ENCODE results near the gene ZSWIM2.
"Not testable (repeated sequence)": the region's sequence is repeated elsewhere in the genome, so short reads cannot be mapped to it uniquely, and the experiment has no call there.

The ZSWIM2 gene, protein sequence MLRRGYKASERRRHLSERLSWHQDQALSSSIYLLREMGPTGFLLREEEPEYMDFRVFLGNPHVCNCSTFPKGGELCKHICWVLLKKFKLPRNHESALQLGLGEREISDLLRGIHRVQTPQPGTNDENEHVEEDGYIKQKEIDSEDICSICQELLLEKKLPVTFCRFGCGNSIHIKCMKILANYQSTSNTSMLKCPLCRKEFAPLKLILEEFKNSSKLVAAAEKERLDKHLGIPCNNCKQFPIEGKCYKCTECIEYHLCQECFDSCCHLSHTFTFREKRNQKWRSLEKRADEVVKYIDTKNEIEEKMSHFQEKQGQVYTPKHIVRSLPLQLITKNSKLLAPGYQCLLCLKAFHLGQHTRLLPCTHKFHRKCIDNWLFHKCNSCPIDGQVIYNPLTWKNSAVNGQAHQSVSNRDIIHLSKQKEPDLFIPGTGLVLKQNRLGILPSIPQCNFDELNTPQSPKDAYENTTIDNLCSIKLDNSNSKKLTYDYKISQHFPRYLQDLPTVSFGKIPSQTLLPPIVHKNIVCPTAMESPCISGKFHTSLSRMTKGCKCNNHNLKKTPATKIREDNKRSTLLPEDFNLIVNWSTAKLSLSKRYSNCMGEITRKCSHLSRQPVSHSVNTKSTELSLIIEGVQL

DNA sequence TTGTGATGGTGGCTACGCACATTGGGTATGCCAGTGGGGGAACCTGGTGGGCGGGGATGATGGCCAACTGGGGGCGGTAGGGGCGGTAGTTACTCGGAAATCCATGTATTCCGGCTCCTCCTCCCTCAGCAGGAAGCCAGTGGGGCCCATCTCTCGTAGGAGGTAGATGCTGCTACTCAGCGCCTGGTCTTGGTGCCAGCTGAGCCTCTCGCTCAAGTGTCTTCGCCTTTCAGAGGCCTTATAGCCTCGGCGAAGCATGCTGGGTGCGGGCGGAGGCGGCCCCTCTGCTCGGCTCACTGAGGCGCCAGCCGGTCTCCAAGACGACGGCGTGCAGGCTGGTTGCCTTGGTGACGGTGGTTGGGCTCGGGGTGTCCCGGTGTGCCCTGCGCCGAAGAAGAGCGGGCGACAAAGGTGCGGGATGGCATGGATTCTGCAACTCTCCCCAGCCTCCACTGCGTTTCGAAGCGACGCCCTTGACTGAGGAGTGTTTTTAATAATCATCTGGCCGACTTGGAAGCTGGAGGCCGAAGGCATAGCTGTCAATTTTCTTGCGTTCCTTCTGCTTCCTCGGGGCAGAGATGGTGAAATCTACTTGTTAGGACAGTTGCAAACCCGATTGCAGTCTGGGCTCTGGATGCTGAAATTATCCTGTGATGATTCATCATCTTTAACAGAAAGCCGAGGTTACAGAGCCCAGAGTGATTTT lies at the start of gene ZSWIM2:
Gene ZSWIM2 (minus strand): TSS at position 298 of the 706 bp plus-strand sequence. CDS start 40 bp downstream, at position 258.
- peak; percentile 94 for DNase-seq (ENCODE audit: low read depth)

GRCh38 chr2:186896220-186896619 lies 47.2 kb upstream of the ZSWIM2 start:
- DNase-seq (ENCODE audit: low read depth): not testable (repeated sequence)

DNA sequence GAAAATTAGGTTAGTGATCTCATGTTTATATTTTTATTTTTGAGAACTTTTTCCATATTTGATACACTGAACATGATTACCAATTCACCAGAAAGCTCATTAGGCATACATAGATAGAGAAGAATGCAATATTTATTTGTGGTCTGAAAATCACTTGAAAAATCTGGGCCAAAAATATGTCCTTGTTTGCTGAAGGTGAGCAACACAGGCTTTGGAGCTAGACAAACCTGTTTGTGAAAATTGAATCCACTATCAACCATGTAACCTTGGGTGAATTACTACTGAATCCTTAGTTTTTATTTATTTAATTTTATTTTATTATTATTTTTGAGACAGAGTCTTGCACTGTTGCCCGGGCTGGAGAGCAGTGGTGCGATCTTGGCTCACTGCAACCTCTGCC lies 46.5 kb upstream of the ZSWIM2 start:
- no peak for DNase-seq (ENCODE audit: low read depth)

- no peak for DNase-seq (ENCODE audit: low read depth)
These were observed 45.5 kb upstream of the ZSWIM2 start for GRCh38 chr2:186894478-186894877.

- DNase-seq (ENCODE audit: low read depth): no peak
These were observed 43.9 kb upstream of the ZSWIM2 start for GRCh38 chr2:186892821-186893220.

- DNase-seq (ENCODE audit: low read depth): peak; percentile 35
These were observed 42.2 kb upstream of the ZSWIM2 start for GRCh38 chr2:186891185-186891621.

DNA sequence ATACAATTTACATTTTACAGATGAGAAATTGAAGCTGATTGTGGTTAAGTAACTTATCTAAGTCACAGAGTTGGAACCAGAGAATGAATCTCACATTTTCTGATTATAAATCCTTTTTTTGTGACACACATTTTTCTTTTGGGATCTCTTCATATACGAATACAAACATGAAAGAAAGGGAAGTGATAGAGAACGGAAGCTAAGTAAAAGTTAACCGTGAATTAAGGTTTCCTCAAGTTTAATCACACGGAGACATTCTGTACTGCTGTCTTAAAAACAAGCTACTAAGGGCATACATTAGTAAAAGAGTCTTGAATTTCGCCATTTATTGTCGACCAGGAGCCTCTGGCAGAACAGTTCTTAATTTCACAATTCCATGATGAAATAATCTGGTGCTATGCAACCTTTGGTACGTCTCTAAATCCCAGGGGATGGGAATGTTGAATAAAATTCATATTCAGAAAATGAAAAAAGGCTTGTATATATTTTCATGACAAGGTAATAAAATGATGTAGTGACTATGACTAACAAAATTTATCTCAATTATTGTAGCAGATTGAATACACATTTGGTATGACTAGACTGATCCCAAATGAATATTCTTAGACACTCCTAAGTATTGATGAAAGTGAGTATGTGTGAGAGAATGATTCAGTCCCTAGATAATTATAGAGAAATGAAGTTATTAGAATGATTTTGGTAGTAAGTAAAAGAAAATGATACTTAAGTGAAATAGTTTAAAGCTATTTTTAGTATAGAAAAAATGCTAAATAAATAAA lies 40.3 kb upstream of the ZSWIM2 start:
- DNase-seq (ENCODE audit: low read depth): no peak

DNA sequence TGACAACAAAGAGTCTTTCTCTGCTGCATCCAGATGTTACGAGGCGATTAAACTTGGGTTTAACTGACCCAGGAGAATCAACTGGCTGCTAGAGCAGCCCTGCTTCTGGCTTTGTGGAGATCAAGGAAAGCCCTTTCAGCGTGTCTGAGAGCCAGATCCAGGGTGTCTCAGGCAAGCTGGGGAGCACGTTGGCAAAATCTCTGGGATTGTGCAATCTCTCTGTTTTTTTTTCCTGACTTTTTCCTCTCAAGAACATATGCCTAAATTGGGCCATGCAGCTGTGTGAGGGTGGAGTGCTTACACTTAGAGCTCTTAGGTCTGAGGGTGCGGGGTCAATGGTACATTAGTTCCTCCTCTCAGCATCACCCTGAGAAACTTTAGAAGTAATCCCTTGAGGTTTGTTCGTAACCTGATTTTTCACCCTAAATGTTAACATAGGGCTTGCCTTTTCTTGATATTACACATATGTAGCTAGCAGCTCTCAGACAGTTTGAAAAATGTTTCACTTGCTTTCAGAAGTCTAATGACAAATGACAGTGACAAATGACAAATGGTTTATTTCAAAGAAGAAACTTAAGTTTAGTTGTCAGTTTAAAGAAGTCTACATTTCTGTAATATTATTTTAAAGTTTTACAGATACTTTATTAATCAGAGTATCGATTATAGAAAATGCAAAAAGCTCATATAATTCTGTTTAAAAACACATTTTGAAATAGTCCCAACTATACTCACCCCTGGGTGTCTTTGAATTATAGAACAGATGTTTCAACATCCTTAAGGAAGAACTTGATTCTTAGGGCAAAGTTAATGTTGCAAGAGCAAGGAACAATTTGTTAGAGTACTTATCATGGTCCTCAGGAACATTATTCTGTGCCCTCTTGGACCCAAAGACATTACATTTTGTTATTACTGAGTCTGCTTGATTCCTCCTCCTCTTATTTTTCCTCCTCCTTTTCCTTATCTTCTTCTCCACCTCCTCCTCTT lies 38.4 kb upstream of the ZSWIM2 start:
- peak; percentile 16 for DNase-seq (ENCODE audit: low read depth)

DNA sequence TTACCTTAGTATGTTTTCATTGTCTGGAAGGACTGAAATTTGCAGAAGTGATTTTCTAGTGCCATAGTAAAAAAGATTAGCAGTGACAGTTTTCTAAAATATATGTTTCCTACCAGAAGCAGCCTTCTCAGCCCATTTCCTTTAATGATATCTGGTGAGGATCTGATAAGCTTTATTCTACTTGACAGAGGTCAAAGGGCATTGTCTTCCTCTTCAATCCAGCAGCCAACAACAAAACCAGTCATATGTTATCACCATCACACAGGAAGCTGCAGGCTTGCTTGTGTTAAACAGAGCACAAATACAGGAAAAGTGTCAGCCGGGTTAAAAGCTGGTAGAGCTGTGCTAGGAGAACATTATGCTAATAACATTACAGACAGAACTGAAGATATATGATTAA lies 35.6 kb upstream of the ZSWIM2 start:
- no peak for DNase-seq (ENCODE audit: low read depth)

DNA sequence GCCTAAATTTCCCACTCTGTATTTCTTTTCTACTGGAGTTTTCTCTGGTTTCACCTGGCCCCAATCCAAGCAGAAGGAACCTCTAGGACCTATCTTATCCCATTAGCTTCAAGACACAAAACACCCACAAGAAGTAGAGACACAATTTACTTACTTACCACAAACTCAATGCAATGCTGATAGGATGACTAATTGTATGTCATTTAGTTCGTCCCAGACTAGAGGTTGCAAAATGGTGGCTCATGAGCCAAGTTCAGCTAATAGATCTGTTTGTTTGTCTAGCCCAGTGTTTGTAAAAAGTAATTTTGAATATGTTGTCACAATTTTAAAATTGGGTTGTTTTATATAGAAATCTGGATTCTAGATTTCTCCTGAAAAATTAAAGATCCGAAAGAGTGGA lies 34.7 kb upstream of the ZSWIM2 start:
- peak; percentile 11 for DNase-seq (ENCODE audit: low read depth)

- DNase-seq (ENCODE audit: low read depth): no peak
These were observed 33.6 kb upstream of the ZSWIM2 start for GRCh38 chr2:186882511-186883071.

DNA sequence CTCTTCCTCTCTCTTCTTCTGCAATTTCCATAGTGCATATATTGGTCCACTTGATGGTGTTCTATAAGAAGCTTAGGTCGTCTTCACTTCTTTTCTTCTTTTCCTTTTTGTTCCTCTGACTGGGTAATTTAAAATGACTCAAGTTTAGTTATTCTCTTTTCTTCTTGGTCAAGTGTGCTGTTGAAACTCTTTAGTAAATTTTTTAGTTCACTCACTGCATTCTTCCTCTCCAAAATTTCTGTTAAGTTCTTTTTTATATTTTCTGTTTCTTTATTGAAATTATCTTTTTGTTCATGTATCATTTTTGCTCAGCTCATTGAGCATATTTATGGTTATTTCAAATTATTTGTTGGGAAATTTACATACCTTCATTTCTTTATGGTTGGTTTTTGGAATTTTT lies 32.7 kb upstream of the ZSWIM2 start:
- no peak for DNase-seq (ENCODE audit: low read depth)

DNA sequence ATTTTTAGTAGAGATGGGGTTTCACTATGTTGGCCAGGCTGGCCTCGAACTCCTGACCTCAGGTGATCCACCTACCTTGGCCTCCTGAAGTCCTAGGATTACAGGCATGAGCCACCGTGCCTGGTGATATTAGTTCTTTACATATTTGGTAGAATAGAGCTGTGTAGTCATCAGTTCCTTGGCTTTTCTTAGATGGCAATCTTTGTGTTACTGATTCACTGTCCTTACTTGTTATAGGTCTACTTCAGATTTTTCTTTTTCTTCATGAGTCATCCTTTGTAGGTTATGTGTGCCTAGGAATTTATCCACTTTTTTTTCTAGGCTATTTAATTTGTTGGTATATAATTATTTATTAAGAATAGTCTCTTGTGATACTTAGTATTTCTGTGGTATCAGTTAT lies 30.3 kb upstream of the ZSWIM2 start:
- no peak for DNase-seq (ENCODE audit: low read depth)

- no peak for DNase-seq (ENCODE audit: low read depth)
These were observed 25.7 kb upstream of the ZSWIM2 start for GRCh38 chr2:186874713-186875112.

- DNase-seq (ENCODE audit: low read depth): no peak
These were observed 22.9 kb upstream of the ZSWIM2 start for GRCh38 chr2:186871881-186872280.

DNA sequence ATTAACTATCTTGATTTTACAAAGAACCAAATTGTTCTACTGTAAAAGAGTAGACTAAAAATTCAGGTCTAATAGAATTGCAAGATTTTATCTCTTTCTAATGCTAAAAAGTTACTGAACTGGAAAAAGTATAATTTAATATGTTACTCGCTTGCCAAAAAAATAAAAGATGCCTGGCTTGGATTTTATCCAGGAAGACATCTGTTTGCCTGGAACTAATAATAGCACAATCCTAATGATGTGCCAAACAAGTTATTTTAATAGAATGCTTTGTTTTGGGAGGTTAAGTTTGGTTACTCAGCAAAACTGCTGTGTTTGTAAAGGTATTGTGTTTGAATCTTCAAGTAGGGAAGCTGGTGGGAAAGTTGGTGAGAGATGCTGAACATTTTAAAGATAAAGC lies 19.4 kb upstream of the ZSWIM2 start:
- DNase-seq (ENCODE audit: low read depth): no peak

DNA sequence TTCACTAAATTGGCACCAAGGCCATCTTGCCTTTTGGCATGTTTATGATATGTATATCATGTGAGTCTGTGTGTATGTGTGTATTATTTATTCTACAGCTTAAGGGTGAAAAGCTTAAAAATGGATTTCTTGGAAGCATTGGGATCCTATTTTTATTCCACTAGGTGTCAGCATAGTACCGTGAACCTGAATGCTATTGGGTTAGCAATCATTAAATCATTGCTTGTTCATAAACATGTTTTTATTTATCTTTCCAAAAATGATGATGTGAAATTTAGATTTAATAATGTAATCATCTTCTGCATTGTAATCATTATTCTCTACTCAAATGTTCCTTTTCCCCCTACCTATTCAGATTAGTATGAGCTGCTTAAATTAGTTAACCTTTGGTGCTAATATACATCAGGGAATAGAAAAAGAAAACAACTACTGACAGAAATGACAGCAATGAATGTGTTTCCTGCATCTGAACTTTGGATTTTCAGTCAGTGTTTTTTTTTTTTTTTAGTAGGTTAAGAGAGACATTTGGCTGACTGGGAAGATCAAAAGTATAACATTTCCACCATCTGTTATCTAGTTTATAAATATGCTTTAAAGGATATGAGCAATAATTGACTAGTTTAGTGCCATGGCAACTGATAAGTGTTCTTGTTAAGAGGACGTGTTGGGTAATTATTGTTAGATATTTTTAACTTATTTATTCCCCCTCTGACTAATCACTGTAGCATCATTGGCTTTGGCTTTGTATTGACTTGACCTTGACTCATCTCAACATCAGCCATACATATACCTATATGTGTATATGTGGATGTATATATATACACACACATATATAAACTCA lies 14.1 kb upstream of the ZSWIM2 start:
- peak; percentile 42 for DNase-seq (ENCODE audit: low read depth)

DNA sequence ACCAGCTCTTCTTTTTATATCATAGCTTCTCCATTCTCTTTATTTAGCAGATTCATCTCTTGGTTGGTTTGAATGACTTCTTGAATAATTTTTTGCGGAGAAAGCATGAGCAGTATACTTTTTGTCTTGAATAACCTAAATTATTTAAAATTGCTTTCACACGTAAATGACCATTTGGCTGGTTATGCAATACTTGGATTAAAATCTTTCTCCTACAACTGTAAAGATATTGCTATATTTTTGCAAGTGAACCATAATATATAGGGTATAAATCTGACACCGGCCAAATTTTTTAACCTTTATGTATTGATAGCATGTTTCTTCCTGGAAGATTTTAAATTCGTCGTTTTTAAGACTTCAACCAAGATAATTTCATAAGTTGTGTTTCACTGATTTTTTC lies 6.2 kb upstream of the ZSWIM2 start:
- no peak for DNase-seq (ENCODE audit: low read depth)

- DNase-seq (ENCODE audit: low read depth): peak; percentile 28
These were observed 5.0 kb upstream of the ZSWIM2 start for GRCh38 chr2:186853951-186854350.

DNA sequence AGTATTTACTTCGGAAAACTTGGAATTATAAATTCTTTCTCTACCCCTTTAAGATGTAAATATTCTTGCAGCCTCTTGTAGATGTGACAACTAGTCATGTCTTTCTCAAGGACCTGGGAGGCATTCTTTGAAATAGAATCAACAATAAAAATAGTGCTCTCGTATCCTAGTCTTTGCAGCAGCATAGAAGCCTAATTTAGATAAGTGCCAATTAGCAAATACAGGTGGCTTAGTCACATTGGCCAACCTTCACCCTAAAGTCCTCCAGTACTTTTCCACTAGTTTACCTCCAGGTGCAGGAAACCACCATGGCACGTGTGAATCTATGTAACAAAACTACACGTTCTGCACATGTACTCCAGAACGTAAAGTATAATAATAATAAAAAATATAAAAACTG lies 3.5 kb upstream of the ZSWIM2 start:
- no peak for DNase-seq (ENCODE audit: low read depth)
